HG03432 (cell line): ENCODE data around the gene COL26A1.

Source experiments
- ATAC-seq: cut with Tn5 transposase; IDR thresholded peaks from one replicate; pipeline ENCODE4 v1.9.1; 2021; ENCODE audit warnings: mild to moderate bottlenecking, moderate library complexity; ENCODE audit not compliant: unreplicated experiment

Gene COL26A1

DNA sequence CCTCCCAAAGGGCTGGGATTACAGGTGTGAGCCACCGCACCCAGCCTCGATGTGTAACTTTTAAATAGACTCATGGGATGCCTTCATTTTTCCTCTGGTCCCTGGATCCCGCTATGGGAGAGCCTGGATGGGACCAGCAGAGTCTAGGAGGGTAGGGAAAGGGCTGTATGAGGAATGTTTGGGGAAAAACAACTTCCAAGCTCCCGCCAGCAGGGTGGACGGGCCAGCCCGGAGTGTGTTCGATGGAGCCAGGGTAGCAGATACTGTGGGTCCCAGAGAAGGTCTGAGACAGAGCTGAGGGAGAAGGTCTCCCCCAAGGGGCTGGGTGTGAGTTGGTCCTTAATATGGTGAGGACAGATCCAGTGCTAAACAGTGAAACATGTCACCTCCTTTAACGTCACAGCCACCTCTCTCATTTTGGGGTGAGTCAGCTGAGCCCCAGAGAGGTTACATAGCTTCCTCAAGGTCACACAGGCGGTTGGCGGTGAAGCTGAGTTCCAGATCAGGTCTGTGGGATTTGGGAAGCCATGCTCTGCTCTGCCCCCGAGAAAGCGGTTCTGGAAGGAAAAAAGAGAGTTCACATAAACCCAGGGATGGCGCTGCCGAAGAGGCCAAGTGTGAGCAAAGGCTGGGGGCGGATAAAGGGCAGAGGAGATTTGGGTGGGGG, 200.0 kb downstream of the COL26A1 start:
- ATAC-seq, result no peak

DNA sequence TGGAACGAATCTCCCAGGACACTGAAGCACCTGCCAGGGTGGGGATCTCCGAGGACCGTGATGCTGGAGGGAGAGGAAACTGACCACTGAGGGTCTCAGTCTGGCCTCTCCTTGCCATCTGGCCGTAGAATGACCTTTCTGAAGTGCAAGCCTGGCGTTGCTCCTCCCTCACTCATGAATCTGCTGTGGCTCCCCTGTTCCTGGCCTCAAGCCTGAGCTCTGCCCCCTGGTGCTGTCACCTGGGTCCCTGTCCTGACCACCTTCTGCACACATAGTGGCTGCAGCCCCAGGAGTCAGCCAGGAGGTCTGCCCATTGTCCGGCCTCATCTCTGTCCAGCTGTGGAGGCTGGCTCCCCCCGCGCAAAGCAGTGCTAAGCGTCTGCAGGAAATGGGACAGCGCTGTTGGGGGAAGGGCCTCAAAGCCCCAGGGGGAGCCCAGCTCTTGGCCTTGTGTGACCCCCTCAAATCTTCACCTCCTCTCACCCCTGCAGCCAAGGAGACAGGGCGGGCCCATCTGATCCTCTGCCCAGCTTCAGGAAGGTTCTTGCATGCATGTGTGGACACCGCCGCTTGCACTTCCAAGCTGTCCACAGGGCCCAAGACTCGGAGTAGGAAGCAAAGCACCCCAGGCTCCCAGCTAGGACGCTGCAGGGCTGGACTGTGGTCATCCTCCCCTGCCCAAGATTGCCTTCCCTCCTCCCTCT, 200.7 kb downstream of the COL26A1 start:
- no peak for ATAC-seq

DNA sequence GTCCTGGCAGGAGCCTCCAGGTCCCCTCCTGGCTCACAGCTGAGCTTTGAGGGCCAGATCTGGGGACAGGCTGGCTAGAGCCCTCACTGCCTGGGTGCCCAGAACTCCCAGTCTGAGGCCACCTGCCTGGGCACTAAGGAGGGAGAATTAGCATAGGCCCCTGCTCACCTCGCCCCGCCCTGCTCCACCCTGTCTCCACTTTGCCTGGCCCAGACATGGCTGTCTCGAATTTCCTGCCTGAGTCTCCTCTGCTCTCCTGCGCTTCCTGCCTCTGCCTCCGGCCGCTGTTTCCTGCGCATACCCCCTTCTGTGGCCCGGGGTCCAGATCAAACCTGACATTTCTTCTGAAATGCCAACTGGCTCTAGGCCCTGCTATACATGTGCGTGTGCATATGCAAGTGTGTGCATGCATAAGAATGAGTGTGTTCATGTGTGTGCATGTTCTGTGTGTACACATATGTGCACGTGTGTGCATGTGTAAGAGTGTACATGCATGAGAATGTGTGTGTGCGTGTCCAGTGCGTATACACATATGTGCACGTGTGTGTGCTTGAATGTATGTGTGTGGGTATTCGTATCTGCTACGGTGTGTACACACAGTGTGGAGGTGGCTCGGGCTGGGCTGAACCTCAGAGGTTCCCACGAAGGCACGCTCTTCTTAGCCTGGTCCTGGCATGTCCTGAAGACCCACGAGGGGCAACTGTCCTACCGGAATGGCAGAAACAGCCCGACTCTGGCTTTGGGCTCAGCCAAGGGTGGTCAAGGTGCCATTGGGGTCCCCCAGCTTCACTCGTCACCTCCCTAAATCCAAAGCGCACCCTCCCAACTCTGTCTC, 201.5 kb downstream of the COL26A1 start:
- ATAC-seq, result no peak

DNA sequence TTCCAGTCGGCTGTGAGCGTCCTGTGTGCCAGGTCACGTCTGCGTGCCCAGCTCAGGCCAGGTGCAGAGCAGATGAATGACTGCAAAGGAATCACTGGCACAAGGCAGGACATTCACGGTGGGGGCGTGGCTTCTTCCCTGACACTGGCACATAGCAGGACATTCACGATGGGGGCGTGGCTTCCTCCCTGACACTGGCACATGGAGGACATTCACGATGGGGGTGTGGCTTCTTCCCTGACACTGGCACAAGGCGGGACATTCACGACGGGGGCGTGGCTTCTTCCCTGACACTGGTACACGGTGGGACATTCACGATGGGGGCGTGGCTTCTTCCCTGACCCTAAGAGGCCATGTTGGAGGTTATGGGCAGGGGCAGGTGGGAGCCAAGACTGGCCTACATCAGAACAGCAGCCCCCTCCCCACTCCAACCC, 202.1 kb downstream of the COL26A1 start:
- ATAC-seq, result no peak

DNA sequence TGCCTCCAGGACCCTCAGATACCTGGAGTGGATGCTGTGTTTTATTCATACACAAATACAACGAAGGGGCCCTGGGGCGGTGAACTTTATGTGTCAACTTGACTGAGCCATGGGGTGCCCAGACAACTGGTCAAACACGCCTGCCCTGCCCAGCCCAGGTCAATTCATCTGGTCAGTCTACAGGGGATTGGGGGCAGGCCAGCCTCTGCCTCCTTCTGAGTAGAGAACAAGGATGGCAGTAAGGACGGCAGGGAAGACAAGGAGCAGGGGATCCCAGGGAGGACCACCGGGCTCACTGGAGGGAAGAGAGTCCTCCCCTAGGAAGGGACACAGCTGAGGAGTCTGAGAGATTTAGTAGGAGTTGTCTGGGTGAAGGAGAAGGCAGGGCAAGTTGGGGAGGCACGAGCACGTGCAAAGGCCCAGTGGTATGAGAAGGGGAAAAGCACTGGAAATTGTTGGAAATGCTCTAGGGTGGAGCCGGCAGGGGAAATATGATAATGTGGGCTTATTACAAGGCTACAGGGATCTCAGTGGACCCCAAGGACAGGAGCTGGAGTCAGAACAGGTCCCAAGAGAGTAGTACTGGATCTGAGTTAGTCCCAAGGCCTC, 203.0 kb downstream of the COL26A1 start:
- ATAC-seq, result no peak

DNA sequence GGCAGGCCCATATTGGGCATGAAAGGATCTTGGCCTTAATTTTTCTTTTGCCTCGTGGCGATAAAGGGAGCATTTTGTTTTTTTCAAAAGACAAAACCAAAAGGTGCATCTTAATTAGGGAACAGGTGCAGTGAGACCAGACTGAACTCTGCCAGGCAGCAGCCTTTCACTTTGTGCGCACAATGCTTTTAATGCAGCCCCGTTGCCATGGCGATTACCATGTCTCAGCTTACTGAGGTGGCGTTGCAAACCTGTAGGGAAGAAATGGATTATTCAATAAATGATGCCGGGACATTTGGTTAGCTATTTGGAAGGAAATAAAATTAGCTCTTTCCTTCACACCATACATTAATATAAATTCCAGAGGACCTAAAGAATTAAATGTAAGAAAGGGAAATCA, 204.6 kb downstream of the COL26A1 start:
- no peak for ATAC-seq

DNA sequence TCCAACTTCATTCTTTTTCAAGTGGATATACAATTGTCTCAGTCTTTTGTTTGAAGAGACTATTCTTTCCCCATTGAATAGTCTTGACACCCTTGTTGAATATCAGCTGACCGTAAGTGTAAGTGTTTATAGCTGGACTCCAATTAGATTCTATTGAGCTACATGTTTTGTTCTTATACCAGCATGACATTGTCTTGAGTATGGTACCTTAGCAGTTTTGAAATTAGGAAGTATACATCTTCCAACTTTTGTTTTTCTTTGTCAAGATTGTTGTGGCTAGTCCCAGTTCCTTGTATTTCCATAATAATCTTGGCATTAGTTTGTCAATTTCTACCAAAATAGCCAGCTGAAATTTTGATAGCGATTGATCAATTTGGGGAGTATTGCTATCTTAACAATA, 209.5 kb downstream of the COL26A1 start:
- no peak for ATAC-seq

DNA sequence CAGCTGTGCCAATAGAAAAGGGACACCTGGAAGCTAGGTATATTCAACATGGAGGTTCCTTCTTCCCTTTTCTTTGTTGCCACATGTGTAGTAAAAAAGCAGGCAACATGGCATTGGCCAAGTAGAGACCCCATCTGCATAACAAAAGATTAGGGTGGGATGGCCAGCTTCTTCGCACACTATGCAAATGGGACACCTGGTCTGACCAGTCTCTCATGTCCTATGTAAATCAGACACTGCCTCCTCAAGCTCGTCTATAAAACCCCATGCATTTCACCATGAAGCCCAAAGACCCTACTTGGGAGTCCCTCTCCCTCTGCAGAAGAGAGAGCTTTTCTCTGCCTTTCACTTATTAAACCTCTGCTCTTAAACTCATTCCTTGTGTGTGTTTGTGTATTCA, 212.5 kb downstream of the COL26A1 start:
- no peak for ATAC-seq

DNA sequence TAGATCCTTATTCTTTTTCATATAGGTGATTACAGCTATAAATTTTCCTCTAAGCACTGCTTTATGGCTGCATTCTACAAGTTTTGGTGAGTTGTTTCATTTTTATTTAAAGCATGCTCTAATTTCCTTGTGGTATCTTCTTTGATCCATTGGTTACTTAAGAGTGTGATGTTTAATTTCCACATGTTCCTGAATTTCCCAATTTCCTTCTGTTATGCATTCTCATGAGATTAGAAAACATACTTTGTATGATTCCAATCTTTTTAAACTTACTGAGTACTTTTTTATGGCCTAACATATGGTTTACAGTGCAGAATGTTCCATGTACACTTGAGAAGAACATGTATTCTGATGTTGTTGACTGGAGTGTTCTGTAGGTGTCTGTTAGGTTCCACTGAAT, 213.0 kb downstream of the COL26A1 start:
- ATAC-seq, result no peak

DNA sequence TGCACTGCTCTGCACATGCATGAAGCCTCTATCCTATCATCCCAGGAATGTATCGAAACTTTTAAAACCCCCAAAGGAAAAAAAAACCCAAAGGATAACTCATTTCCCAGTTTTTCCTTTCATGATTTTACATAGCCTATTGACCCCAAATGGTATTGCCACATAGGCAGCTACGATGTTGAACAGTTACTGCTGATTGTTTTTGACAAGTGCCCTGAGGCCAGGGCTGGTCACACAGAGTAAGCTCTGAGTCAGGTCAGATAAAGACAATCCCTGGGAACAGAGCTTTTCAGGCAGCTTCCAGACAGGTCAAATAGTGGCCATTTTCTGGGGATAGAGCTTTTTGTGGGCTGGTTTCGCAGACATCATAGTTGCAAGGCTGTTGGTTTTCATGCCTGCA, 214.3 kb downstream of the COL26A1 start:
- ATAC-seq, result no peak

DNA sequence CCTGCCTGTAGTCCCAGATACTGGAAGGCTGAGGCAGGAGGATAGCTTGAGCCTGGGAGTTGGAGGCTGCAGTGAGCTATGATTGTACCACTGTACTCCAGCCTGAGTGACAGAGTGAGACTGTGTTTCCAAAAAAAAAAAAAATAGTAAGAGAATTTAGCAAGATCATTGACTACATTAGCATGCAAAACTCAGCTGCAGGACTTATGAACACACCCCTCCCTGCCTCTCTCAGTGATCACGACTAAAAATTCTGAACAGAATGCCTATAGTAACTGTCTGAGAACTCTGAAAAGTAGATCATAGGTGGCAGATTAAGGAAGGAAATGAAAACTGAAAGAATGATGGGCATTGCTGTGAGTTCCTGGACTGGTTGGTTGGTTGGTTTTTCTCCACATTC, 215.9 kb downstream of the COL26A1 start:
- ATAC-seq, result no peak

DNA sequence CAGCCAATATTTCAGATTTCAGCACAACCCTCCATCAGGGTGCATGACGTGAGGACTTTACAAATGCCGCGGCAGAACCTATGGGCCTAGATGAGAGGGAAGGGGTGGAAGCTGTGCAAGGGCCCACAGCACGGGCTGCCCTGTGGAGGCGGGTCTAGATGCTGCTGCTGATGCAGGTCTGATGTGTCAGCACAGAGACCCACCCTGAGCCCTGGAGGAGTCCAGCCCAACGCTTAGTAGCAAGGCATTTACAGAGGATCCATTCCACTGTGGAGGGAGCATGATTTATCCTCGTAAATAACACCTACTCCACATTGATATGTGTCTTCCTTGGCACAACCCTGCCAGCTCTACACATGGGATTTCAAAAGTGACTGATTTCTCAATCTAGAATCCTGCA, 217.9 kb downstream of the COL26A1 start:
- ATAC-seq, result no peak

DNA sequence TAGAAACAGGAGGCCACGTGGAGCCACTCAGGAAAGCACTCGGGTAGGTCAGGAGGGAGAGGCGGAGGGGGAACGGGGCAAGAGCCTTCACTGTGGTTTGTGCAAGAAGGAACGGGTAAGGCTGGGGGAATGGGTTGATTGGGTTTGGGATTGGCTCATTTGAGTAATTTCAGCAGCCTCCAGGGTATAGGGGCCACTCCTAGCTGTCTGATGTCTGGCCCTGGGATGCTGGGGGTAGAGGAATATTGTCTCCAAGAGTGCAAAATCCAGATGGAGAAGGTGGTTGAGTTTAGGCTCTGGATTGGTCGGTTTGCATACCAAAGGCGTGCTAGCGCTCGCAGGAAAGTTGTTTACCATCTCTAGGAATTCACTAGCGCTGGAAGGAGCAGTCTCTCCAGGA, 219.2 kb downstream of the COL26A1 start:
- no peak for ATAC-seq

DNA sequence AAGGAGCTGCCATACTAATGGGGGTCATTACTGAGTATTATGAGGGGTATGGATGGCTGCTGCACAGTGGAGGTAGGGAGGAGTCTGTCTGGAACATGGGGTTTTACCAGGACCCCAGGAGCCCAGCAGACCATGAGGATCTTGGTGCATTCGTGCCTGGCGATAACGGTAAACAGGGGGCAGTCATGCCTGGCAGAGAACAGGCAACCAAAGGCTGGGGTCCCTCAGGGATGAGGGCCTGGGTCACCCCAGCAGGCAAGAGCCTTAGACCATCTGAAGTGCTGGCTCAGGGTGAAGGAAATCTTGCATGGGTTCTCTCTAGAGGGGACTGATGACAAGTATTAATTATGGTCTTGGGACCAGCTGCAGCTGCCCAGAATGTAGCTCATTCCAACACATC, 220.3 kb downstream of the COL26A1 start:
- no peak for ATAC-seq

DNA sequence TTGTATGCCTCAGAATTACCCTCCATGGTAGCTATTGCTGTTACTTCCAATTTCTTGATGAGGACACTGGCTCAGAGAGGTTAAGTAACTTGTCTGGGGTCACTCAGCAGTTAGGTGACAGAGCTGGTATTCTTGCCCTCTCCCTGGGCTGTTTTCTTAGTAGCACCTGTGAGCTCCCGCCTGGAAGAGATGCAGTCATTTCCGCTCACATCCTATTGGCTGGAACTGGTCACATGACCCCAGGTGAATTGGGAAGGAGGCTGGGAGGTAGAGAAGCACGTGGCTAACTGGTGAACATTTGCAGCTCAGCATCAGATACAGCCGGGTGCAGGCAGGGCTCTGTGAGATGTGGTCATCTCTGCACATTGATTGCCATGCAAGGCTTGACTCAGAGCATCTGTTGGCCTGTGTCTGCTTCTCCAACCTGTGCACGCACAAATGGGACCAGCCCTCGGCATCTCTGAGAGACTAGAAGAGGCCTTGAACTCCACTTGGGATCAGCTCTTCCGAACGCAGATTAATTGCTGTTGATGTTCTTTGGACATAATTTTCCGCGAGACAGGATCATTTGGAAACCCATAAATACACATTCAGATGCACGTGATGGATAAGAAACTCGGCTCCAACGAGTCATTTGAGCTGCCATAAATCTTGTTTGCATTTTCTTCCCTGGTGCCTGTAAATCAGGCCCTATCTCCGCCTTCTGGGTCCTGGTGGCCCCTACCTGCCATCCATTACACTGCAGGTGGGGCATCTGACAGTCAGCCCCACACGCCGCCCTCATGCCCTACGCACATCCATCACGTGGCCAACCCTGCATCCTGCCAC, 223.6 kb downstream of the COL26A1 start:
- ATAC-seq, result no peak

DNA sequence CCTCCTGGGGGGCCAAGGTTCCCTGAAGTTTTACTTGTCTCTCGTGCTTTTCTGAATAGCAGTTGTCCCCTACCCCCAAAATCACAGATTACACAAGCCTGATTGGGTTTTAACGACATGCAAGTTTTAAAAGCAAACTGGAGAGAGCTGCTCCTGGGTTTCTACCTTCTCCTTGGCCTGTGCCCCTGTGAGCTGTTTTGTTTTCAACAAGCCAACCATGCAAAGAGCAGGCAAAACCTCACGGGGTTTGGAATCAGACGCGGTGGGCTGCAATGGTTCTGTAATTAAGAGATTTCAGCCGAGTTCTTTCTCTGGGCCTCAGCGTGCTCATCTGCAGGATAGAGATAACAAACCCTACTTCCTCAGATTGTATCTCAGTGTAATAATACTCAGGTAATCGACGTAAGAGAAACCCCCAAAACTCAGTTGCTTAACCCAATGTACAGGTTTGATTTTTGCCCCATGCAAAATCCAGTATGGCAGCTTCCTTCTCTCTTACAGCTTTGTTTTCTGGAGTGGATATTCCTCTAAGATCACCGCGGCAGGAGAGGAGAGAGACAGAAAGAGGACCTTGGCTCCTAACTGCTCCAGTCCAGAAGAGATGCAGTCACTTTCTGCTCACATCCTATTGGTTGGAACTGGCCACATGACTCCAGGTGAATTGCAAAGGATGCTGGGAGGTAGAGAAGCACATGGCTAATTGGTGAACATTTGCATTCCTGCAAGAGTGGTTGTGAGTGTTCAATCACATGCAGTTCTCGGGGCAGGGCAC, 224.4 kb downstream of the COL26A1 start:
- ATAC-seq, result no peak

DNA sequence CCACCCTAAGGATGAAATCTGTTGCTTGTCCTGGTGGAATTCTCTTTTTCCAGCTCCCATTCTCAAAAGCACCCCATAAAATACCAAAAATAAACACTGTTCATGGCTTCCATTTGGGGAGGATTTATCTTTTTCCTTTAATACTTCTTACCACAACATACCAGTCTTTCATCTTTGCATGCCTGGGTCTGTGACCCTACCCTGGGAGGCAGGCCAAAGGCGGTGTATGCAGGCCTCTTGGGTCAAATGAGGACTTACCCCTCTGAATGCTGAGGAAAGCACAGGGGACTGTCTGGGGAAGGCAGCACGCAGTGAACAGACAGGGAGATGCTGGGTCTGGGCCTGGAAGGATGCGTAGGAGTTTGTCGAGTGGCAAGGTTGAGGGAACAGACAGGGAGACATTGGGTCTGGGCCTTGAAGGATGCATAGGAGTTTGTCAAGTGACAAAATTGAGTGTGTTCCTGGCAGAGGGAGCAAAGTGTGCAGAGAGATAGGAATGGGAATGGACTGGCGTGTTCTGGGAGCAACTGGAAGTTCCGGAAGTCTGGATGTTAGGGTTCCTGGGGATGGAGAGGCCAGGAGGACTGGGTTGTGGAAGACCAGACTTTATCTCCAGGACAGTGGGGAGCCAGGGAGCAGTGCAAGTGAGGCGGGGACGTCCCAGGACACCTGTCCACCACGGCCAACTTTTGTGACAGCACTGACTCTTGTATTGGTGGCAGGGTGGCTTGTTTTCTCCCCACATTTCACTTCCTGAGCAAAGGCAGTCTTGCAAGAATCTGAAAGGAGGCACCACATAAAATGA, 225.7 kb downstream of the COL26A1 start:
- no peak for ATAC-seq

DNA sequence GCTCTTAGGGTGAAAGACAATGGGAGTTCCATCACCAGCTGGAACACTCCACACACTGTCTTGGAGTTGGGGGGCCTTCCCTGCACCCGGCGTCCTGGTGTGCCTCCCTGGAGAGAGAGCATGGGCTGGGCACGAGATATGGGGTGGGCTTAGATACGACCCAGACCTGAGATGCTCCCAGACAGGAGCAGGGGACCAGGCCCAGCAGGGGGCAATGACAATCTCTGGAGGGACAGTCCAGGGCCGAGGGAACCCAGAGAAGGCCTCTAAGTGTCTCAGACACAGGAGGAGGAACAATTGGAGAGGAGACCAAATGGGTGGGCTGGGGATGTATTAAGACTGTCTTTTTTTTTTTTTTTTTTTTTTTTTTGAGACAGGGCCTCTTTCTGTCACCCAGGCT, 226.4 kb downstream of the COL26A1 start:
- no peak for ATAC-seq
